IMR-90 (cell line): ENCODE data around the gene ATPAF2. TPM values are rescaled to one million over a fixed set of nuclear protein-coding genes. Genes with fewer than 3 reads are reported as not detected.

Experiments used
- ATAC-seq: fragments of 200-7000 bp; cut with Tn5 transposase; 2 replicates; pipeline ENCODE4 v1.9.1; 2020; ENCODE audit warnings: low read depth, mild to moderate bottlenecking, moderate library complexity
- BruUV-seq: library from RNA; stranded (reverse); fragments of 400-500 nt; replicated peaks from 2 replicates; lab custom pipeline; 2021; lab: Mats Ljungman, UMichigan
- CTCF ChIA-PET: fragments of 300-600 bp; formaldehyde crosslinking; extraction: SDS; loops from one replicate; lab custom pipeline; 2021; ENCODE audit warnings: antibody characterized with exemption; lab: Yijun Ruan, JAX
- POLR2A ChIA-PET: fragments of 300-600 bp; sonication (Branson Sonifier 250); formaldehyde crosslinking; loops from one replicate; lab custom pipeline; 2022; ENCODE audit warnings: antibody characterized with exemption; ENCODE audit not compliant: unreplicated experiment; lab: Charles Lee
- DNase-seq: peaks from one replicate; pipeline ENCODE4 v3.0.0; 2013
- H2AFZ ChIP-seq: replicated peaks from 2 replicates; pipeline ENCODE3; 2013; ENCODE audit warnings: low read length, mild to moderate bottlenecking; ENCODE audit not compliant: poor library complexity
- H2AK5ac ChIP-seq: 2 replicates; pipeline ENCODE4 v1.6.1; 2013; ENCODE audit warnings: low read depth, low read length, inconsistent platforms
- H2AK9ac ChIP-seq: replicated peaks from 2 replicates; pipeline ENCODE3; 2013; ENCODE audit warnings: mild to moderate bottlenecking, low read depth, low read length, moderate library complexity; ENCODE audit not compliant: poor library complexity
- H2BK120ac ChIP-seq: 2 replicates; pipeline ENCODE4 v1.6.1; 2013; ENCODE audit warnings: low read depth, low read length, inconsistent platforms
- H2BK15ac ChIP-seq: 3 replicates; pipeline ENCODE4 v1.6.1; 2013; ENCODE audit warnings: low read depth, low read length, inconsistent platforms
- H2BK20ac ChIP-seq: 2 replicates; pipeline ENCODE4 v1.6.1; 2013; ENCODE audit warnings: low read depth, mild to moderate bottlenecking, inconsistent platforms, low read length, moderate library complexity
- H2BK5ac ChIP-seq: 2 replicates; pipeline ENCODE4 v1.6.1; 2013; ENCODE audit warnings: mild to moderate bottlenecking, low read depth, low read length, inconsistent platforms; ENCODE audit not compliant: poor library complexity, severe bottlenecking
- H3K14ac ChIP-seq: replicated peaks from 2 replicates; pipeline ENCODE4 v1.6.1; 2013; ENCODE audit warnings: low read depth, low read length, inconsistent platforms
- H3K18ac ChIP-seq: 2 replicates; pipeline ENCODE4 v1.6.1; 2013; ENCODE audit warnings: low read depth, low read length, control low read depth
- H3K23ac ChIP-seq: 2 replicates; pipeline ENCODE4 v1.6.1; 2013; ENCODE audit warnings: low read depth, low read length, inconsistent platforms
- H3K27ac ChIP-seq: 2 replicates; pipeline ENCODE4 v1.5.1; 2013; ENCODE audit warnings: mild to moderate bottlenecking, control low read depth, low read length; ENCODE audit not compliant: insufficient read depth
- H3K27me3 ChIP-seq: 2 replicates; pipeline ENCODE4 v1.6.1; 2013; ENCODE audit warnings: low read length; ENCODE audit not compliant: control insufficient read depth, insufficient read depth
- H3K36me3 ChIP-seq: 2 replicates; pipeline ENCODE4 v1.6.1; 2013; ENCODE audit warnings: low read length, mixed read lengths; ENCODE audit not compliant: control insufficient read depth, insufficient read depth
- H3K4ac ChIP-seq: 2 replicates; pipeline ENCODE4 v1.6.1; 2013; ENCODE audit warnings: low read depth, low read length, inconsistent platforms
- H3K4me1 ChIP-seq: 2 replicates; pipeline ENCODE4 v1.6.1; 2013; ENCODE audit warnings: low read length, mixed read lengths; ENCODE audit not compliant: control insufficient read depth, insufficient read depth
- H3K4me2 ChIP-seq: 2 replicates; pipeline ENCODE4 v1.6.1; 2013; ENCODE audit warnings: low read depth, mild to moderate bottlenecking, control low read depth, low read length, moderate library complexity
- H3K4me3 ChIP-seq: 2 replicates; pipeline ENCODE4 v1.5.1; 2013; ENCODE audit warnings: low read depth, mild to moderate bottlenecking, control low read depth, low read length, moderate library complexity; ENCODE audit not compliant: insufficient read depth
- H3K56ac ChIP-seq: 2 replicates; pipeline ENCODE4 v1.6.1; 2013; ENCODE audit warnings: low read length, inconsistent platforms; ENCODE audit not compliant: insufficient read depth; ENCODE audit errors: extremely low read depth
- H3K79me1 ChIP-seq, 2 experiments: 2 replicates each; pipeline ENCODE4 v1.6.1; 2013; ENCODE audit warnings: low read length in 2 of 2, inconsistent platforms in 1 of 2, low read depth in 1 of 2
- H3K9ac ChIP-seq: 2 replicates; pipeline ENCODE4 v1.6.1; 2013; ENCODE audit warnings: low read depth, low read length, control low read depth
- H3K9me1 ChIP-seq: 2 replicates; pipeline ENCODE4 v1.6.1; 2013; ENCODE audit warnings: low read length, inconsistent platforms; ENCODE audit not compliant: insufficient read depth
- H3K9me3 ChIP-seq: 2 replicates; pipeline ENCODE4 v1.6.1; 2013; ENCODE audit warnings: low read length; ENCODE audit not compliant: control insufficient read depth, insufficient read depth
- H4K20me1 ChIP-seq: 2 replicates; pipeline ENCODE4 v1.6.1; 2013; ENCODE audit warnings: low read length, inconsistent platforms; ENCODE audit not compliant: insufficient read depth
- H4K5ac ChIP-seq: 2 replicates; pipeline ENCODE4 v1.6.1; 2013; ENCODE audit warnings: mild to moderate bottlenecking, low read depth, low read length, control low read depth
- H4K8ac ChIP-seq, 2 experiments: 2 replicates each; pipeline ENCODE4 v1.6.1; 2013; ENCODE audit warnings: low read depth in 2 of 2, low read length in 2 of 2, control low read depth in 1 of 2, inconsistent platforms in 1 of 2
- H4K91ac ChIP-seq: 2 replicates; pipeline ENCODE4 v1.6.1; 2013; ENCODE audit warnings: low read depth, low read length, inconsistent platforms; ENCODE audit not compliant: insufficient read depth
- BHLHE40 ChIP-seq: fragments of 150-350 bp; IDR thresholded peaks from 2 replicates; pipeline ENCODE4 v1.6.1; 2016; ENCODE audit warnings: mild to moderate bottlenecking, low read depth, low read length
- CEBPB ChIP-seq: IDR thresholded peaks from 2 replicates; pipeline ENCODE4 v1.6.1; 2012; ENCODE audit warnings: low read depth, low read length, improper control_type of control experiment
- CHD1 ChIP-seq: IDR thresholded peaks from 2 replicates; pipeline ENCODE4 v1.6.1; 2012; ENCODE audit warnings: low read depth, low read length, improper control_type of control experiment
- FOS ChIP-seq: fragments of 150-350 bp; IDR thresholded peaks from 2 replicates; pipeline ENCODE4 v1.6.1; 2016; ENCODE audit warnings: low read depth, low read length
- MAFK ChIP-seq: IDR thresholded peaks from 2 replicates; pipeline ENCODE4 v1.6.1; 2012; ENCODE audit warnings: low read depth, low read length, improper control_type of control experiment
- MAZ ChIP-seq: IDR thresholded peaks from 2 replicates; pipeline ENCODE4 v1.6.1; 2012; ENCODE audit warnings: low read depth, mild to moderate bottlenecking, low read length, improper control_type of control experiment, moderate library complexity, borderline replicate concordance
- MXI1 ChIP-seq: IDR thresholded peaks from 2 replicates; pipeline ENCODE4 v1.6.1; 2012; ENCODE audit warnings: low read depth, mild to moderate bottlenecking, low read length, moderate library complexity, borderline replicate concordance
- NFE2L2 ChIP-seq: fragments of 150-350 bp; IDR thresholded peaks from 2 replicates; pipeline ENCODE4 v1.6.1; 2016; ENCODE audit warnings: low read depth, mild to moderate bottlenecking, low read length
- POLR2A ChIP-seq: IDR thresholded peaks from 2 replicates; pipeline ENCODE4 v1.6.1; 2012; ENCODE audit warnings: mild to moderate bottlenecking, low read depth, low read length
- RAD21 ChIP-seq: IDR thresholded peaks from 2 replicates; pipeline ENCODE4 v1.6.1; 2012; ENCODE audit warnings: low read length, improper control_type of control experiment
- RCOR1 ChIP-seq: IDR thresholded peaks from 2 replicates; pipeline ENCODE4 v1.6.1; 2012; ENCODE audit warnings: mild to moderate bottlenecking, low read length, improper control_type of control experiment; ENCODE audit not compliant: insufficient replicate concordance
- RFX5 ChIP-seq: IDR thresholded peaks from 2 replicates; pipeline ENCODE4 v1.8.0; 2012; ENCODE audit warnings: low read depth, mild to moderate bottlenecking, low read length, moderate library complexity
- SMC3 ChIP-seq: fragments of 150-350 bp; IDR thresholded peaks from 2 replicates; pipeline ENCODE4 v1.6.1; 2016; ENCODE audit warnings: low read depth, mild to moderate bottlenecking, antibody characterized with exemption, low read length, moderate library complexity
- USF2 ChIP-seq: fragments of 150-350 bp; IDR thresholded peaks from 2 replicates; pipeline ENCODE4 v1.6.1; 2017; ENCODE audit warnings: mild to moderate bottlenecking, antibody characterized with exemption, low read length, low read depth
- WGBS, 2 experiments: methylation state at CpG; one replicate each; pipeline versions ENCODE4 v1.1.5 to v1.1.7; 2013; ENCODE audit warnings: missing lambda C conversion rate in 2 of 2; ENCODE audit not compliant: insufficient read length in 1 of 2; ENCODE audit errors: extremely low coverage in 2 of 2; 5-methylcytosine and 5-hydroxymethylcytosine counted together
- dilution Hi-C: fragments of 300-500 bp; cut with HindIII; formaldehyde crosslinking; loops from one replicate; pipeline ENCODE4 v1.14.3; 2018; ENCODE audit warnings: low sequenced_read_pairs; ENCODE audit not compliant: unreplicated experiment
- in situ Hi-C: fragments of 300-500 bp; cut with MboI; formaldehyde crosslinking; loops from 3 replicates; pipeline ENCODE4 v1.14.3; 2019; ENCODE audit warnings: low sequenced_read_pairs, inconsistent platforms, mixed read lengths
- intact Hi-C: fragments of 100-400 bp; cut with micrococcal nuclease; formaldehyde crosslinking; loops from 2 replicates; pipeline ENCODE4 v1.10.0; 2022
- polyA plus RNA-seq, 3 experiments: library from polyadenylated mRNA; depleted of rRNA; stranded (reverse); fragments of >200 nt; gene quantifications; 2 replicates each; pipeline ENCODE4 v1.2.3, GENCODE V29; 2012; ENCODE audit warnings: low replicate concordance in 1 of 3
- total RNA-seq: library from RNA; depleted of rRNA; stranded (reverse); fragments of >200 nt; gene quantifications from 2 replicates; pipeline ENCODE4 v1.2.3, GENCODE V29; 2012
- TF ChIP-seq, protein P1 (sequence below): conservative IDR thresholded peaks from 2 replicates; pipeline ENCODE4 v1.5.1; 2012; ENCODE audit warnings: mild to moderate bottlenecking, low read depth, low read length, improper control_type of control experiment
- TF ChIP-seq, protein P2 (sequence below): fragments of 150-350 bp; IDR thresholded peaks from 2 replicates; pipeline ENCODE4 v1.6.1; 2016; ENCODE audit warnings: low read depth, mild to moderate bottlenecking, low read length, moderate library complexity, borderline replicate concordance

ATPAF2 gene
- total and polyA plus RNA-seq, 2 of the 4 experiments (the other 2 are of a cell fraction): 19.5 to 27.6 TPM

- ChIA-PET POLR2A (no interaction called here), CTCF (no interaction called here)
- Histone ChIP-seq H2BK20ac (no peak overlapping the region), H4K5ac (no peak overlapping the region), H3K4me2 (no peak overlapping the region), H3K4ac (no peak overlapping the region), H2AK5ac (no peak overlapping the region), H3K9me1 (no peaks in the 10 kb centered on the region), H3K23ac (no peak overlapping the region), H3K56ac (no peak overlapping the region), H3K18ac (no peak overlapping the region), H3K9ac (no peak overlapping the region), H3K27ac (no peak overlapping the region), H2BK15ac (no peak overlapping the region), H4K20me1 (no peaks in the 10 kb centered on the region), H2AK9ac (no peak overlapping the region), H2BK5ac (no peak overlapping the region), H2BK120ac (no peak overlapping the region), H3K9me3 (0 out of 2 replicates have a peak, but pooled peaks cover 2% of the 10 kb centered on the region), H2AFZ (no peak overlapping the region), H4K8ac (no peak overlapping the region), H3K79me1 (no peaks in the 10 kb centered on the region), H3K36me3 (no peaks in the 10 kb centered on the region), H4K91ac (no peak overlapping the region), H3K4me3 (no peak overlapping the region), H3K4me1 (peaks cover 2% of the 10 kb centered on the region; the same call in 1 of the 2 replicates), H3K14ac (no peak overlapping the region), H3K27me3 (peaks cover 18% of the 10 kb centered on the region)
- no peak for TF ChIP-seq RCOR1
- no peak for TF ChIP-seq MAZ
- TF ChIP-seq SMC3: no peak
- TF ChIP-seq, protein P1, sequence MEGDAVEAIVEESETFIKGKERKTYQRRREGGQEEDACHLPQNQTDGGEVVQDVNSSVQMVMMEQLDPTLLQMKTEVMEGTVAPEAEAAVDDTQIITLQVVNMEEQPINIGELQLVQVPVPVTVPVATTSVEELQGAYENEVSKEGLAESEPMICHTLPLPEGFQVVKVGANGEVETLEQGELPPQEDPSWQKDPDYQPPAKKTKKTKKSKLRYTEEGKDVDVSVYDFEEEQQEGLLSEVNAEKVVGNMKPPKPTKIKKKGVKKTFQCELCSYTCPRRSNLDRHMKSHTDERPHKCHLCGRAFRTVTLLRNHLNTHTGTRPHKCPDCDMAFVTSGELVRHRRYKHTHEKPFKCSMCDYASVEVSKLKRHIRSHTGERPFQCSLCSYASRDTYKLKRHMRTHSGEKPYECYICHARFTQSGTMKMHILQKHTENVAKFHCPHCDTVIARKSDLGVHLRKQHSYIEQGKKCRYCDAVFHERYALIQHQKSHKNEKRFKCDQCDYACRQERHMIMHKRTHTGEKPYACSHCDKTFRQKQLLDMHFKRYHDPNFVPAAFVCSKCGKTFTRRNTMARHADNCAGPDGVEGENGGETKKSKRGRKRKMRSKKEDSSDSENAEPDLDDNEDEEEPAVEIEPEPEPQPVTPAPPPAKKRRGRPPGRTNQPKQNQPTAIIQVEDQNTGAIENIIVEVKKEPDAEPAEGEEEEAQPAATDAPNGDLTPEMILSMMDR: no peak
- no peak for TF ChIP-seq BHLHE40
- no peak for TF ChIP-seq CEBPB
- no peak for TF ChIP-seq FOS
- no peak for TF ChIP-seq MXI1
- no peak for TF ChIP-seq RFX5
- no peak for TF ChIP-seq POLR2A
- no peak for TF ChIP-seq CHD1
- no peak for TF ChIP-seq NFE2L2
- TF ChIP-seq USF2: no peak
- TF ChIP-seq MAFK: no peak
- TF ChIP-seq, protein P2, sequence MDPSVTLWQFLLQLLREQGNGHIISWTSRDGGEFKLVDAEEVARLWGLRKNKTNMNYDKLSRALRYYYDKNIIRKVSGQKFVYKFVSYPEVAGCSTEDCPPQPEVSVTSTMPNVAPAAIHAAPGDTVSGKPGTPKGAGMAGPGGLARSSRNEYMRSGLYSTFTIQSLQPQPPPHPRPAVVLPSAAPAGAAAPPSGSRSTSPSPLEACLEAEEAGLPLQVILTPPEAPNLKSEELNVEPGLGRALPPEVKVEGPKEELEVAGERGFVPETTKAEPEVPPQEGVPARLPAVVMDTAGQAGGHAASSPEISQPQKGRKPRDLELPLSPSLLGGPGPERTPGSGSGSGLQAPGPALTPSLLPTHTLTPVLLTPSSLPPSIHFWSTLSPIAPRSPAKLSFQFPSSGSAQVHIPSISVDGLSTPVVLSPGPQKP: no peak
- no peak for TF ChIP-seq RAD21
- intact Hi-C loops: no loop called here
- DNase-seq: no peak
- no peak for ATAC-seq
- in situ Hi-C loops: no loop called here
- BruUV-seq: no TSS peak
- dilution Hi-C loops: no loop called here
- 22% methylated on average over 3 of the region's 6 CpGs; no CpG with 5 or more reads in 1 of the 2 experiments for WGBS, 2 experiments
Observed at GRCh38 chr17:18074566-18075272, 35.8 kb upstream of the ATPAF2 start.
